ENCODE results near the gene ABAT. TPM values are rescaled to one million over a fixed set of nuclear protein-coding genes. Genes with fewer than 3 reads are reported as not detected.

The ABAT gene
- total RNA-seq, 4 donors from 2014 or later: 9.6 to 24.0 (median 21.3) TPM

GRCh38 chr16:8729779-8730334 is 55.4 kb downstream of the ABAT start:
- H3K27me3 ChIP-seq: no peaks in the 10 kb centered on the region
- H3K4me1 ChIP-seq: peaks cover 0 to 5% (median 0%) of the 10 kb centered on the region in 4 donors
- H3K9me3 ChIP-seq: no peaks in the 10 kb centered on the region
- WGBS, 2 donors: 86 to 93% methylated on average over 8 of the region's 8 CpGs
- TF ChIP-seq POLR2A (IDR thresholded peaks at IDR 0.05): no peak
- no peak for TF ChIP-seq EP300 (IDR thresholded peaks at IDR 0.05)
- TF ChIP-seq CTCF (IDR thresholded peaks at IDR 0.05): no peak
- no peak overlapping the region for H3K27ac ChIP-seq
- no peak for DNase-seq (ENCODE audit: low spot score in 2 of 2)
- H3K4me3 ChIP-seq: no peak overlapping the region
- peaks cover 0 to 6% (median 0%) of the 10 kb centered on the region in 3 donors for H3K36me3 ChIP-seq

- Histone ChIP-seq H3K4me1 (peaks cover 0 to 5% (median 0%) of the 10 kb centered on the region in 4 donors), H3K4me3 (no peak overlapping the region), H3K27me3 (no peaks in the 10 kb centered on the region), H3K9me3 (no peaks in the 10 kb centered on the region), H3K27ac (no peak overlapping the region), H3K36me3 (peaks cover 0 to 7% (median 0%) of the 10 kb centered on the region in 3 donors)
- DNase-seq (ENCODE audit: low spot score in 2 of 2): no peak
- 82 to 93% methylated on average over 8 of the region's 8 CpGs for WGBS, 2 donors
- TF ChIP-seq CTCF (IDR thresholded peaks at IDR 0.05): no peak
- TF ChIP-seq POLR2A (IDR thresholded peaks at IDR 0.05): no peak
- no peak for TF ChIP-seq EP300 (IDR thresholded peaks at IDR 0.05)
These were observed 56.0 kb downstream of the ABAT start for GRCh38 chr16:8730335-8730915.

- H3K27ac ChIP-seq: no peak overlapping the region
- H3K4me3 ChIP-seq: no peak overlapping the region
- peaks cover 0 to 20% (median 0%) of the 10 kb centered on the region in 3 donors for H3K36me3 ChIP-seq
- TF ChIP-seq EP300 (IDR thresholded peaks at IDR 0.05) (no peak), POLR2A (IDR thresholded peaks at IDR 0.05) (no peak), CTCF (IDR thresholded peaks at IDR 0.05) (no peak)
- no peaks in the 10 kb centered on the region for H3K9me3 ChIP-seq
- H3K4me1 ChIP-seq: peaks cover 0 to 5% (median 0%) of the 10 kb centered on the region in 4 donors
- H3K27me3 ChIP-seq: no peaks in the 10 kb centered on the region
- no peak for DNase-seq (ENCODE audit: low spot score in 2 of 2)
- 68 to 79% methylated on average over 5 of the region's 5 CpGs for WGBS, 2 donors
These were observed 59.6 kb downstream of the ABAT start for GRCh38 chr16:8733849-8734540.

GRCh38 chr16:8735574-8735973 is 61.2 kb downstream of the ABAT start:
- Histone ChIP-seq H3K4me3 (no peak overlapping the region), H3K9me3 (no peaks in the 10 kb centered on the region), H3K27ac (no peak overlapping the region), H3K36me3 (peaks cover 0 to 20% (median 0%) of the 10 kb centered on the region in 3 donors), H3K27me3 (no peaks in the 10 kb centered on the region), H3K4me1 (peaks cover 0 to 6% (median 0%) of the 10 kb centered on the region in 4 donors)
- DNase-seq (ENCODE audit: low spot score in 2 of 2): no peak
- TF ChIP-seq CTCF (IDR thresholded peaks at IDR 0.05) (no peak), POLR2A (IDR thresholded peaks at IDR 0.05) (no peak), EP300 (IDR thresholded peaks at IDR 0.05) (no peak)
- 87 to 96% methylated on average over 5 of the region's 5 CpGs for WGBS, 2 donors

- 64% methylated on average over 9 of the region's 9 CpGs for WGBS, 2 donors
- DNase-seq (ENCODE audit: low spot score in 2 of 2): no peak
- peaks cover 0 to 20% (median 0%) of the 10 kb centered on the region in 3 donors for H3K36me3 ChIP-seq
- H3K4me1 ChIP-seq: peaks cover 0 to 12% (median 0%) of the 10 kb centered on the region in 4 donors
- H3K9me3 ChIP-seq: no peaks in the 10 kb centered on the region
- TF ChIP-seq EP300 (IDR thresholded peaks at IDR 0.05): no peak
- TF ChIP-seq POLR2A (IDR thresholded peaks at IDR 0.05): no peak
- no peak for TF ChIP-seq CTCF (IDR thresholded peaks at IDR 0.05)
- H3K27ac ChIP-seq: no peak overlapping the region
- no peaks in the 10 kb centered on the region for H3K27me3 ChIP-seq
- no peak overlapping the region for H3K4me3 ChIP-seq
These were observed 61.8 kb downstream of the ABAT start for GRCh38 chr16:8736123-8736668.

Data from tibial nerve (tissue), 4 donors.